Ramos (cell line): Measurements from ENCODE around the gene PLCD4.

Experiments used
- in situ Hi-C: fragments of 300-500 bp; cut with MboI; formaldehyde crosslinking; loops from one replicate; pipeline ENCODE4 v1.14.3; 2022; ENCODE audit warnings: low sequenced_read_pairs; ENCODE audit not compliant: unreplicated experiment

PLCD4 gene

DNA sequence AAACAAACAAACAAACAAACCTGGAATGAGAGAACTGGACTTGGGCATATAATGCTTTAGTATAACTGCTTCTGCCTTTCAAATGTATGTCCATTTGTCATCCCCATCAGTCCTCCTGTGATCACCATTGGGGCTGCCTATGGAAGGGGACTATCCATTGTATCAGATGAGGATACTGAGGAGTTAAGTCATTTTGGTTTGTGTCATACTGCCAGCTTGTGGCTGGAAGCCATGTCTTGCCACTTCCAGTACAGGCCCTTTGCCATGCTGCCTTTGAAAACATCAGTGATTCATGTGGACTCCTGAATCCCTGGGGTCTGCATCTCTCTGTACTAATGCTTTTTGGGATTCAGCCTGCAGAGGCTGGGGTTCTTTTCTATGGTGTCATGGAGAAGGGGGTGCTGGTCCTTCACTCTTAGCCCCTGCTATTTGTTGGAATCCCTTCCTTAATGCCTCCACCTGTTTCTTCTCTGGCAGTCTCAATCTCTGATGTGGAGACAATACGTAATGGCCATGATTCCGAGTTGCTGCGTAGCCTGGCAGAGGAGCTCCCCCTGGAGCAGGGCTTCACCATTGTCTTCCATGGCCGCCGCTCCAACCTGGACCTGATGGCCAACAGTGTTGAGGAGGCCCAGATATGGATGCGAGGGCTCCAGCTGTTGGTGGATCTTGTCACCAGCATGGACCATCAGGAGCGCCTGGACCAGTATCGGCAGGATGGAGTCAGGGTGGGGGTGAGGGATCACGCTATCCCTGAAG lies 10.6 kb downstream of the PLCD4 start:
- in situ Hi-C loops, result no loop called here

DNA sequence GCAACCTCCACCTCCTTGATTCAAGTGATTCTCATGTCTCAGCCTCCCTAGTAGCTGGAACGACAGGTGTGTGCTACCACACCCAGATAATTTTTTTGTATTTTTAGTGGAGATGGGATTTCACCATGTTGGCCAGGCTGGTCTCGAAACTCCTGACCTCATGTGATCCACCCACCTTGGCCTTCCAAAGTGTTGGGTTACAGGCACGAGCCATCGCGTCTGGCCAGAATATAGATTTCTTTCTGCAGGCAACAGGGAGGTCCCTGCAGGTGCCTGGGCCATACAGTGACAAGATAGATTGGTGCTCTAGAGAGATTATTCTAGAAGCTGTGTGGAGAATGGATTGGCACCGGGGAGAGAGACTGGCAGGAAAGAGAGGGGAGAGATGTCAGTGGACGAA lies 13.3 kb downstream of the PLCD4 start:
- in situ Hi-C loops, result no loop called here

DNA sequence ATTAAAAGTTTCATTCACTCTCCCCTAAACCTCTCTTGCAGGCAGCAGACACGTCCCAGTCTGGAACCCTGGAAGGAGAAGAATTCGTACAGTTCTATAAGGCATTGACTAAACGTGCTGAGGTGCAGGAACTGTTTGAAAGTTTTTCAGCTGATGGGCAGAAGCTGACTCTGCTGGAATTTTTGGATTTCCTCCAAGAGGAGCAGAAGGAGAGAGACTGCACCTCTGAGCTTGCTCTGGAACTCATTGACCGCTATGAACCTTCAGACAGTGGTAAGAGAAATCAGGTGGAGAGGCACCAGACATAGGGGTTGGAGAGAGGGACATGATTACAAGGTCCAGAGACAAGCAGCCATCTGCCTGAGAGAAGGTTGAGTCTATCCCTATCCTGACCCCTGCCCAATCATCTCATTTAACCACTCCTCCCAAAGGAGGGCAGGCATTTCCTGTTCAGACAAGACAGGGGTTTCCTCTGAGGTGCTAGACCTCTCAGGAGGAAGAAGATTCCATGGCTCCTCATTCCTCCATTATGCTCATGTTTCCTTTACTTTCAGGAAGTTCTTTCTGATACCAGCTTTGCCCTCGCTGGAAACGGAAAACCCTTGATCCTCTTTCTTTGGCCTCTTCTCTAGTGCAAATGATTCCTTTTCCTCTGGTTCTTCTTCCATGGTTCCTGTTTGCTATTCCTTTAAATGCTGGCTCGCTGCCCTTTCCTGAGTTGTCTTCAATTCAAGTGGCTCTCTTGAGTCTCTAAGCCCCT lies 15.1 kb downstream of the PLCD4 start:
- in situ Hi-C loops, result no loop called here

DNA sequence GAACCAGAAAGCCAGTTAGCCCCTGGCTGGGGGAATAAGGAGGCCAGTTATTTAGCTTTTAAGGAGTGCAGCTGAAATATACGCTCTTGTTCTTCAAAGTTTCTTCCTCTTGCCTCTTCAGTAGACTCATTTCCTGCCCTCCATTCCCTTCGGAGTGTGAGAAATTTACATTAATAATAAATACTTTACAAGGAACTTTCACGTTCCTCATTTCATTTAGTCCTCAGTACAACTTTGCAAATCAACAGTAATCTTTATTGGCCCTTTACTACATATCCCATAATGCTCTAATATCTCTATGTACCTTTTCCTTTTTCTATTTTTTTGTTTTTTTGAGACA lies 15.6 kb downstream of the PLCD4 start:
- in situ Hi-C loops, result no loop called here

DNA sequence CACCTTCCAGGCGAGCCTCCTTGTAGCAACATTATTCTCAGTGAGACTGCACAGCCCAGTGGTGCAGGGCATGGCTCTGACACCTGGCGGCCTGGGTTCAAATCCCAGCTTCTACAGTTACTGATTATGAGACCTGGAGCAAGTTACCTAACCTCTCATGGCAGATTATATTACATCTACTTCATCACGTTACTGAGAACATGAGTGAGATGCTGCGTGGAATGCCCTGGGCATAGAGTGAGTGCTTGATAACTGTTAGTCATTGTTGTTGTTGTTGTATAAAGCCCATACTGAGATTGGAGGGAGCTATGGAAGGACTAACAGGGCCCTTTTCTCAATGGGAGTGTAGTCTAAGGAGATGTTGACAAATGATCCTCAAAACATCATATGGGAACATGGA lies 18.7 kb downstream of the PLCD4 start:
- in situ Hi-C loops, result no loop called here

DNA sequence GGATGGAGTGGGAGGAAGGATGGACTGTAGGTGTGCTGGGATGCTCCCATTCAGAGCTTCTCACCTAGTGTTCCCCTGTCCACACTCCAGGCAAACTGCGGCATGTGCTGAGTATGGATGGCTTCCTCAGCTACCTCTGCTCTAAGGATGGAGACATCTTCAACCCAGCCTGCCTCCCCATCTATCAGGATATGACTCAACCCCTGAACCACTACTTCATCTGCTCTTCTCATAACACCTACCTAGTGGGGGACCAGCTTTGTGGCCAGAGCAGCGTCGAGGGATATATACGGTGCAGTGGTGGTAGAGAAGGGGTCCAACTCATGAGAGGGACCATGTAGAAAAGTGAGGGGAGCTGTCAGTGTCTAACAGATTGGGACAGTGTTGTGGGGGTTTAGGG lies 20.2 kb downstream of the PLCD4 start:
- in situ Hi-C loops, result no loop called here

DNA sequence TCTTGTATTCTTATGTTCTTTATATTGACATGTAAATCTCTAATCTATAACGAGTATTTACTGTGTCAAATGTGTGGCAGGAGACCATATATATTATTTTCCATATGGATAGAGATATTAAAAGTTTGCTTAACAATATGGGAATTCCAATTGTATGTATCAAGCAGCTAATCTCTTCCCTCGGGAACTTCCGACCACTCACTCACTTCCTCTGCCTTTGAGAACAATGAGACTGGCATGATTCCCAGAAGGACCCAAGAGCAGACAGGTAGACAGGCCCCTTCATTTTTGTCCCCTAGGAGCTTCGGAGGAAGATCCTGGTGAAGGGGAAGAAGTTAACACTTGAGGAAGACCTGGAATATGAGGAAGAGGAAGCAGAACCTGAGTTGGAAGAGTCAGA lies 24.1 kb downstream of the PLCD4 start:
- in situ Hi-C loops, result no loop called here

DNA sequence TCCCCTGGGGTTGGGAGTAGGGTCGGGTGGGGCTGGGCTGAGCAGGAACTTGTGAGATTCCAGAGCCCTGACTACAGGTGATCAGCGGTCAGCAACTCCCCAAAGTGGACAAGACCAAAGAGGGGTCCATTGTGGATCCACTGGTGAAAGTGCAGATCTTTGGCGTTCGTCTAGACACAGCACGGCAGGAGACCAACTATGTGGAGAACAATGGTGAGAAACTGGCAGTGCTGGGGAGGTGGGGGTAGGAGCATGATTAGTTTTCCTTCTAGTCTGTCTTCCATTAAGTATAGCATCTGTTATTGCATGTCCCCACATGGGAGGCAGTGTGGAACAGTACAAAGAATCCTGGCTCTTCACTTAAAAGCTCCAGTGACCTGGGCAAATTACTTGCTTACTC lies 28.0 kb downstream of the PLCD4 start:
- in situ Hi-C loops, result no loop called here

DNA sequence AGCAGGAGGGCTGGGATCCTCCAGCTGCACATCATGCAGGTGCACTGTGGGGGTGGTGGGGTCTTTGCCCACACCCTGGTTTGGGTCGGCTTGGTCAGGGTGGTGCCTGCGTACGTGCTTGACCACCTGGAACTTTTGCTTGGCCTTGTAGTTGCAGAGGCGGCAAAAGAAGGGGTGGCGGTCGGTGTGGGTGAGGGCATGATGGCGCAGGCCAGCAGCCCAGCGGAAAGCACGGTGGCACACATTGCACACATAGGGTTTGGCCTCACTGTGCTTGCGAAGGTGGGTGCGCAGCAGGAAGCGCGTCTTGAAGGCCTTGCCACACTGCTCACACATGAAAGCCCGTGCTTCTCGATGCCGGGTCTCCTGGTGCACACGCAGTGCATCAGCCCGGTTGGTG lies 30.7 kb downstream of the PLCD4 start:
- in situ Hi-C loops, result no loop called here

DNA sequence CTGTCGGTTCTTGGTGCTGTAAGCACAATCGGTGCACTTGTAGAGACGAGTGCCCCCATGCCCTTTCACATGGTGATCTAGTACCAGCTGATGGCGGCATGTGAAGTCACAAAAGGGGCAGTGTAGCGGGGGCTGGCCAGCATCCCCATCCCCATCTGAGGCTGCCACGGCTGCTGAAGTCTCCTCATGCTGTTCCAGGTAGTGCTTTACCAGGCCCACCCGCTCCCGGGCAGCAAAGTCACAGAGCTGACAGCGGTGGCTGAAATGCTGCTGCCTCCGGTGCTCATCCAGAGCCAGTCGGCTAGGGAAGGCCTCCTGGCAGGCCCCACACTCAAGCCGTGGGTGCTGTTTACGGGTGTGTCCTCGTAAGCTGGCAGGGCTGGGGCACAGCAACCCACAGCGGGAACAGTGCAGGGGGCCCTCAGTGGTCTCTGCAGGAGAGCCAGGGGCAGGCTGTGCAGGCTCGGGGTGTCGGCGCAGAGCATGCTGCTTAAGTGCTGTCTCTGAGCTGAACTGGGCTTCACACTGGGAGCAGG lies 34.5 kb downstream of the PLCD4 start:
- in situ Hi-C loops, result no loop called here

DNA sequence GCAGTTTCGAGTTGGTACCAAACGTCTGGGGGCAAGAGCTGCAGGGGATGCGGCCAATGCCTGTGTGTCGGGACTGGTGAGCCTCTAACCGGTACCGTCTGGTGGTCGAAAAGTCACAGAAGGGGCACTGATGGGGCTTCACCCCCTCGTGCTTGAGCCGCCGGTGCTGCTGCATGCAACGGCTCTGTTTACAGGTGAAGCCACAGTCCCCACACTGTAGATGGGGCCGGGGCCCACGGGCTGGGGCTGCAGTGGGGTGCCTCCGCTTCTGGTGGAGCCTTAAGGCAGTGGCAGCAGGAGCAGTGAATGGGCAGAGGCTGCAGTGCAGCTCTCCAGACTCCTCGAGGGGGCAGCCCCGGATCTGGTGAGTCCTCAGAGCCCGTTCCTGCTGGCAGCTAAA lies 35.1 kb downstream of the PLCD4 start:
- in situ Hi-C loops, result no loop called here

DNA sequence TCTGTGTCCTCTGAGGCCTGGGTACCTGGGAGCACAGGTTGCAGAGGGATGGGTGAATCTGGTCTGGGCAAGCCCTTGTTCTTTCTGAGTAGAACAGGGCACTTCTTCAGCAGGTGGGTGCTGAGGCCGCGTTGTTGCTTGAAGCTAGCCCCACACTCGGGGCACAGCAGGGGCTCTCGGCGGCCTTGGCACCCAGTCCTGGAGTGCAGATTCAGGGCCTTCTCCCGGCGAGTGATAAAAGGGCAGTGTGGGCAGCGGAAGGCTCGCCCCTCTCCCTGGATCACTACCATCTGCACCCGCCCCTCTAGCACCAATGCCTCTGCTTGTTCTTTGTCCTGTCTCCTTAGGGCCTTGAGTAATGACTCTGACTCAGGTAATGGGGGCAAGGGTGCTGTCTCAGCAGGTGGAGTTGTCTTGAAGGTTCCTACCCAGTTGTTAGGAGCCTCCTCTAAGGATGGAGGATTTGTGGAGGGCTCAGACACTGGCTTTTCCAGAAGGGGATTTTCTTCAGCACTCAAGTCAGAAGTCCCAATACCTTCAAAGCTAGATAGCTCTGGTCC lies 36.1 kb downstream of the PLCD4 start:
- in situ Hi-C loops, result no loop called here

DNA sequence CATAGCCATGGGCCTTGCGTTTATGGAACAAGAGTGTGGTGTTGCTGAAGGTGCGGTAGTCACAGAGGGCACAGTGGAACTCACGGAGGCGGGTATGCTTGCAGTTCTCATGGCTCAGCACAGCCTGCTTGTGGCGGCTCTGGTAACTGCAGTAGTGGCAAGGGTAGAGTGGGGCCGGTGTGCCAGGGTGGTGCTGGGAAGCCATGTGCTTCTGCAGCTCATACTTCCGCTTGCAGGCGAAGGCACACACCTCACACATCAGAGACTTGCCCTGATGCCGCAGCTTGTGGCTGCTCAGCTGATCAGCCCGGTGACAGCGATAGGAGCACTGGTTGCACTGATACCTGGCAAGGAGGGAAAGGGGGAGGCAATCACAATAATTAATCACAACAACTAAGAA lies 37.0 kb downstream of the PLCD4 start:
- in situ Hi-C loops, result no loop called here

DNA sequence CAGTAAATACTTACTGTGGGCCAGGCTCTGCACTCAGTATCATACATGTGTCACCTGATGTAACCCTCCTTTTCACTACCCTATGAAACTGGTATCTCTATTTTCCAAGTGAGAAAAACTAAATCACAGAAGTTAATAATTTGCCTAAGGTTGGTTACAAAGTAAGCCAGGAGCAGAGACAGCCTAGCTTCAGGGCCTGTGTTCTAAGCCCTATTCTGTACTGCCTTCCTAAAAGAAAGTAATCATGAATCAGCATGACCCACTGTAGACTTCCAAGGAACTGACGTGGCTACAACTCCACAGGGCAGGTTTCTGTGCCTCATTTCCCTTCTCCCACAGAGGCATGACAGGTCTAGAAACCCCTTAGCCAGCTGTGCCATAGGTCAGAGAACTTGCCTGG lies 37.4 kb downstream of the PLCD4 start:
- in situ Hi-C loops, result no loop called here

DNA sequence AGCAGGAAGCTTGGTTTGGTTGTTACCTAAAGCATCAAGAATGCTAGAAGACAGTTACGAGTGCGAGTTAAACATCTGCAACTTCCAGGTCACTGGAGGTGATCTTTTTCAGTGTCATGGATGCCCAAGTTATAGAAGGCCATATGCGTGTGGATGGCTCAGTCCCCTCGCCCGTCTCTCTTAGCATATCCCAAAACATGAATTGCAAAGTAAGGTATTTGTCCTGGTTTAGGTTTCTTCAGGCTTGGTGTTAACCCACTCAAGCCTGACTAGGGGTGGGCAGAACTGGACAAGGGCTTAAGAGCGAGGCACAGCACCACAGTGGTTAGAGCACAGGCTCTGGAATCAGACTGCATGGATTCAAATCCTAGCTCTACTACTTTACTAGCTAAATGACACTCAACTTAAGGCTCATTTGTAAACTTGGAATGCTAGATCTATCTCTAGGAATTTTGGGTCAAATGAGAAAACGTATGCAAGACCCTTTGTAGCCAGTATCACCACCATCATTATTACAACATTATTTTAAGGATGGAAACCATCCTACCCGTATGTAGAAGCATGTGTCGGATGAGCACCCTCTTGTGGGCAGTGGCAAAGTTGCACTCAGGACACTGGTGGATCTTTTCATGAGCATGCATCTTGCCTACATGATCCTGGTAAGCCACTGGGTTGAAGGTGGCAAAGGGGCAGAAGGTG lies 40.5 kb downstream of the PLCD4 start:
- in situ Hi-C loops, result no loop called here

DNA sequence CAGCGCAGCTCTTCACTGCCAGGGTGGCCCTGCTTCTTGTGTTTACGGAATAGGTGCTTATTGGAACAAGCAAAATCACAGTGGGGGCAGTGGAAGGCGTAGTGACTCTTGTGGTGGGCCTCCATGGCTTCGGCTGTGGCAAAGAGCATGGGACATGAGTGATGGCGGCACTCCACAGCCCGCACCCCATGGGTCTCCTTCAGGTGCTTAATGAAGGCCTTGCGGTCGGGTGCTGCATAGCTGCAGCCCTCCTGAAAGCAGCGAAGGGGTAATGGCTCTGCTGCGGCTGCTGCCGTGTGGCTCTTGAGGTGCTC lies 41.0 kb downstream of the PLCD4 start:
- in situ Hi-C loops, result no loop called here

DNA sequence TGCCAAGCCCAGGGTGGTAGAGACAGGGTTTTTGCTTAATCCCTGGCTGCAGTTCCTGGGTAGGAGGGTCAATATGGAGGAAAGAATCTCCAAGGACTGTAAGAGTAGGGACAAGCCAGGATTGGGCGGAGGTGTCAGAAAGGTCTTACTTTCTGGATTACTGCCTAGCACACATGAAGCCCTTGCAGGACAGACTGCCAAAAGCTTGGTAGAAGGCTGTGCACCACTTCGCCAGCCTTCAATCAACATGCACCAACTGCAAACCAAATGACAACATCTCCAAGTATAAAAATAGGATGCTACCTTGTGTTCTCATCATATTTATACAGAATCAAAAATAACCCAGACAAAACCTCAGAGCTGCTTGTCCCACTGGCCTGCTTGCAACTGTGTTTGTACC lies 48.1 kb downstream of the PLCD4 start:
- in situ Hi-C loops, result loop anchor here (10.0 kb wide), 1 partner anchor 251 kb away; no protein-coding TSS in a partner anchor

DNA sequence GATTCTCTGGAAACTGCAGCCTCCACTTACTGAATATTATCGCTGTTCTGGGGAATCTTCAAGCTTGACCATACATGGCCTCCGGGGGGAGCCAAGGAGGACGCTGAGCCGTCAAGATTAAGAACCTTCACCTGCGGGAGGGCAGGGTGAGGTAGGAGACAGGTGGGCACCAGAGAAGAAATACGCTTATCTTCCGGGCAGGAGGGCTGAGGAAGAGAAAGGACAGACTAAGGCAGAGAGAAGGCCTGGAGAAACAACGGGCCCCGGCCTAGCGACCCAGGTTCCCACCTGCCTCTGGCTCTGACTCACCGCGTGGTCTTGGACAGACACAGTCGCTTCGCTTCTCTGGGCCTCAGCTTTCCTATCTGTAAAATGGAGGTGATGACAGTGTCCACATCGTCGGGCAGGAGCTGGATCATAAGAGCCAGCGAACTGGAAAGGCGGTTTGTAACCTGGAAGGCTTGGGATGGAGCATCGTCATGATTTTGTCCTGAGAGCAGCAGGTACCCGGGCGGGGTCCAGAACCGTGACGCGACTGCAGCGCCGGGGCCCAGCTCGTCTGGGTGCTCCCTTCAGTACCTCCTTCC lies 51.1 kb downstream of the PLCD4 start:
- in situ Hi-C loops, result loop anchor here (10.0 kb wide), 1 partner anchor 254 kb away; no protein-coding TSS in a partner anchor

DNA sequence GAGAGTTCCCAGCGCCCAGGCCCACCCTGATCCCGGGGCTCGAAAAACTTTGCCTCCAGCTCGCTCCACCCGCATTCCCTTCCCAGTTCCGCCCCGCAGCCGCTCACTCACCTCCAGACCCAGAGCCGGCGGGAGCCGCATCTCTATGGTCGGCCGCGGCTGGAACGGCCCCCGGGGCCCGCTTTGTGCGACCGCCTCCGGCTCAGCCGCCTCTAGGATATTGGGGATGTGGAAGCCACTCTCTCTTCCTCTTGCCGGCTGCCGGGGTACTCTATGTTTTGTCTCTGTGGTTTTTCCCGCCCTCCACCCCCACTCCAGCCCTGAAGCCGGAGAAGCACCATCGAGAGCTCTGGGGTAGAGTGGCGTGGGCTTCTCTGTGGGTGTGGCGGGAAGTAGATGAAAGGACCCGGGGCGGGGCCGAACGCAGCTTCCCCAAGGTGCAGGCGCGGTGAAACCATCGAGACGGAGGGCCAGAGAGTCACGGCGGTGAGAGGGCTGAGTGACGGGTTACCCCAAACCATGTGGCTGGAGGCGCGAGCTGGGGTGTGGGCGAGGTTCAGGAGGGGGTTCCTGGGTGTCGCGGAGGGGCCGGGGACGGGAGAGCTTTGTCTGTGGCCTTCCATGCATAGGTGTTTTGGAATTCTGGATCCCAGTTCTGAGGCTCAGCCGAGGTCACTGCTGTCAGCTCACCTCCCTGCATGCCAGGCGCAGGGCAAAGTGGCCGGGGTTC lies 51.7 kb downstream of the PLCD4 start, which contains the start of the genes BCS1L and ZNF142:
TSS of gene BCS1L (plus strand) at position 426 of the 730 bp plus-strand sequence. CDS start 1,305 bp downstream, outside the sequence.
TSS of gene ZNF142 (minus strand) at position 366 of the 730 bp plus-strand sequence. CDS start 3,194 bp downstream, outside the sequence.
- in situ Hi-C loops, result loop anchor here (10.0 kb wide), 1 partner anchor 255 kb away; no protein-coding TSS in a partner anchor
